Fibroblast of pulmonary artery (primary cell): ENCODE results near the gene CAMK2D.

Experiments used
- DNase-seq: peaks from one replicate; pipeline ENCODE4 v3.0.0-alpha.2; 2010; ENCODE audit warnings: low read depth
- H3K4me3 ChIP-seq: replicated peaks from 2 replicates; pipeline ENCODE4 v1.5.1; 2011; ENCODE audit warnings: low read depth, mild to moderate bottlenecking, control low read depth, low read length, moderate library complexity
- TF ChIP-seq, protein P1 (sequence below): IDR thresholded peaks from 2 replicates; pipeline ENCODE4 v1.5.1; 2011; ENCODE audit warnings: mild to moderate bottlenecking, control low read depth, low read length, inconsistent platforms; ENCODE audit errors: missing control alignments

The CAMK2D gene

DNA sequence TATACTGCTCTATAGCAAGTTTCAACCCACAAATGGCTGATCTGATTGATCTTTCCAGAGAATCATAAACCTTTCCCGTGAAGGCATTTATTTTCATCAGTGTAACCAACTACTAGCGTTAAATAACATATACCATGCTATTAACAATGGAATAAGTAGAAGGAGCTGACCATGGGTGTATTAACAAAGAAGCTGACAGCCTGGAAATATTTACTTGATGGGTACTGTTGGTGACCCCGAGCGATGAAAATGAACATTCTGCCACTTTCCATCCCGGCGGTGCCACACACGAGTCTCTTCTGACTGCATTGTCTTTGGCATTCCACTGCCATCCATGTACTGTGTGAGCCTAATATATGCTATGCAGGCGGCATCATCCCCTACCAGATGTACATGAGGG lies 304.4 kb downstream of the CAMK2D start:
- no peak for DNase-seq

DNA sequence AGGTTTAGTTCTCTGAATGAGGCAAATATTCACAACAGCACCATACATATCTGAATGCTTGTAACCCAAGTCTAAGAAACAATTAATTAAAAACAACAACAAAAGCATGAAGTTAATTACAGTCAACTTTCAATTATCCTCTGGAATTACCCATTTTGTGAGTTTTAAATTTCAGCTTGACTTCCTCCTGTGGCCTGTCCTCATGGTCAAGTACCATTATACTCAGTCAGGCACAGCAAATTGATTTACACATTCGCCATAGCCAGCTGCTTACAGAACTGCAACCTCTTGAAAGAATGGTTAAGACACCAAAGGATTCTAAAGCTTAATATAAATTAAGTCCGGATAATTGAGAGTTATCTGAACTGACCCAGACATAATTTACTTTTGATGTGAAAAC lies 306.5 kb downstream of the CAMK2D start:
- no peak for DNase-seq
- H3K4me3 ChIP-seq, result no peak overlapping the region
- TF ChIP-seq, protein P1, sequence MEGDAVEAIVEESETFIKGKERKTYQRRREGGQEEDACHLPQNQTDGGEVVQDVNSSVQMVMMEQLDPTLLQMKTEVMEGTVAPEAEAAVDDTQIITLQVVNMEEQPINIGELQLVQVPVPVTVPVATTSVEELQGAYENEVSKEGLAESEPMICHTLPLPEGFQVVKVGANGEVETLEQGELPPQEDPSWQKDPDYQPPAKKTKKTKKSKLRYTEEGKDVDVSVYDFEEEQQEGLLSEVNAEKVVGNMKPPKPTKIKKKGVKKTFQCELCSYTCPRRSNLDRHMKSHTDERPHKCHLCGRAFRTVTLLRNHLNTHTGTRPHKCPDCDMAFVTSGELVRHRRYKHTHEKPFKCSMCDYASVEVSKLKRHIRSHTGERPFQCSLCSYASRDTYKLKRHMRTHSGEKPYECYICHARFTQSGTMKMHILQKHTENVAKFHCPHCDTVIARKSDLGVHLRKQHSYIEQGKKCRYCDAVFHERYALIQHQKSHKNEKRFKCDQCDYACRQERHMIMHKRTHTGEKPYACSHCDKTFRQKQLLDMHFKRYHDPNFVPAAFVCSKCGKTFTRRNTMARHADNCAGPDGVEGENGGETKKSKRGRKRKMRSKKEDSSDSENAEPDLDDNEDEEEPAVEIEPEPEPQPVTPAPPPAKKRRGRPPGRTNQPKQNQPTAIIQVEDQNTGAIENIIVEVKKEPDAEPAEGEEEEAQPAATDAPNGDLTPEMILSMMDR, result no peak

More for the DNA sequence above, 304.4 kb downstream of the CAMK2D start:
- TF ChIP-seq, protein P1, result no peak
- no peak overlapping the region for H3K4me3 ChIP-seq

DNA sequence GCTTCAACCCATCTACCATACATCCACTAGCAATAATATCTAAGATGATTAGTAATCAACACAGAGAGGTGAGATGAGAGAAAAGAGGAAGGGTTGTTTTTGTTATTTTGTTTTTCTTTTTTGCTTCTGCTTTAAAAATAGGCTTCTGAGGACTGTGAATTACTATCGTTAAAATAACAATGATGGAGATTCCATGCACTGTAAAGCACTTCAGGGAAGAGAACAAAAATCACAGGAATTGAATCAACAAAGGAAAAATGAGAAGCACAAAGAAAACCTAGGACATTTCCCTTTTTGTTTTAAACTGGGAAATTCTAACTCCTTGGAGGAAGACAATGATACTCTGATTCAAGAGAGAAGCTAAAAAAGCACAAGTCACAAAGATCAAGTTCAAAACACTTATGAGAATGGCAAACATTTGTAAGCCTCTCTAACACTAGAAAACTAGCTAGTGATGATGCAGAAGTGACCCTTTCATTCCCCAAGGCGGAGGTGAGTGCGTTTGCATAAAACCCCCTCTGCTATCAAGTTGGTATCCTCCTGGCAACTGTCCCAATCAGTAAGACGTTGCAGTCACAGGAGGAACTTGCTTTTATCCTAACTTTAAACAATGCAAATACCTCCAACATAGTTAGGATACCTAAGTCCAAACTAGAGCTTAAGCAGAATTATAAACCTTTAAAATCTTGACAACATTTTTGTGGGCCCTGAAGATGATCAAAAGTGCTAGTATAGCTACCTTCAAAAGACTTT lies 308.5 kb downstream of the CAMK2D start:
- TF ChIP-seq, protein P1, result no peak
- peak; percentile 95 for DNase-seq
- H3K4me3 ChIP-seq, result no peak overlapping the region

DNA sequence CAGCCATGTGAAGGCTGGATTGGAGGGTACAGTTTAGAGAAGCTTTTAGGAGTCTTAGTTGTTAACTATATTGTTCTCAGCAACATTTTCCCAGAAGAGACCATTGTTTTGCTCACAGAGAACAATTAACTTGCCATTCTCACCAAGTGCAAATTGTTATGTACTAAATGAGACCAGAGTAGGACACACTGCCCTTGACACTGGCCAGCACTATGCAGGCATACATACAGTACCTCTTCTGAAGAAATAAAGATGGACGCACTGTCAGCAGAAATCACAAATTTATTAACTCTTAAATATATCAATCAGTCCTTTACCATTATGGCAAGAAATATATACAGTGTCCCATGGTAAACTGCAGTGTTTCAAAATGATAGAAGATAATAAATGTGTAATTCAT lies 309.4 kb downstream of the CAMK2D start:
- TF ChIP-seq, protein P1, result no peak
- no peak overlapping the region for H3K4me3 ChIP-seq
- no peak for DNase-seq

DNA sequence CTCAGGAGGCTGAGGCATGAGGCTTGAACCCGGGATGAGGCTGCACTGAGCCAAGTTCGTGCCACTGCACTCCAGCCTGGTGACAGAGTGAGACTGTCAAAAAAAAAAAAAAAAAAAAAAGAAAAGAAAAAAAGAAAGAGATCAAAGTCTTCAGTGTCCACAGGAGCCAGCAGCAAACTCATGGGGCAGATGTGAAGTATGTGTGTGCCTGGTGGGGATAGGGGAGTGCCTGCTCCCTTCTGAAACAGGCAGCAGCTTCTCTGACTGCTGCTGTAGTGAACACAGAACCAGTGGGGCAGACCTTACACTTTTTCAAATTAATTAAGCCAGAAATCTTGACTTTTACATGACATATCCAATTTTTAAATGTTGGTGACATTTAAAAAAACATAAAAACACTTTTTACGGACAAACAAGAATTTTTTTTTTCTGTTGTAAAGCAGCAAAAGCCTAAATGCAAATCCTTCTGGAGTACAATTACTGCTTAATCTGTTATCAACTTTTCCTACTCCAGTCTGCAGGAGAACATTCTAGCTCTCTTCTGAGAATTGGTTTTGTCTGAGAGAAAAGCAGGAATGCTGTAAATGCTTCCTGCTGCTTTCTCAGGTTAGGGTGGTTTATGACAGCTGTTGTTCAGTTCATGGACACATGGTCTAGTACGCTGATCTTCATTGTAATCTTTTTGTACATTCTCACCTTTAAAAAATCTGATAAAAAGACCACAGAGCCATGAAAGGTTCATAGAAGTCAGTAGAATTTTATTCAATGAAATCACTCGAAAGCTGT lies 311.1 kb downstream of the CAMK2D start:
- DNase-seq, result no peak
- TF ChIP-seq, protein P1, result no peak
- H3K4me3 ChIP-seq, result no peak overlapping the region

DNA sequence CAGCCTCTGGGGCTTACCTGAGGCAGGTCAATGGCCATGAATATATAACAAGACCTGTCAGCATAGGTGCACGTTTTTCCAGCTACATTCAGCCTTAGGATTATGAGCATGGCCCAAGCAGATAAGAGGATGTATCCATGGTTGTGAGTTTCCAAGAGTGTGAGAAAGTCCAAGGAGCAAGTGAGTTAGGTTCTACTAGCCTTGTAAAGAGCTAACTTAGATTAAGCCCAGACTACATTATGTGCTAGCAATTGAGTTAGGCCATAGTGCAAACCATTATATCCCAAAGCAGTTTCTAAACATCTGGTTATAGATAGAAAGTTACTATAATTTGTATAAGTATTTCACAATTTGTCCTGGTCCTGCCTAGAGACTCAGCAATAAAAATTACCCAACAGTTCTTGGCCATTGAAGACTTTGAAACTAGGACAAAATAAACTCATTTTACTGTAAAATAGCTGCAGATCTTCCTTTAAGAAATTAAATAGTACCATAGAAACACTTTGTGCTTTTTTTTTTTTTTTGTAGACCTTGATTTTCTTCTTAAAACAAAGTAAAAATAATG lies 312.0 kb downstream of the CAMK2D start:
- H3K4me3 ChIP-seq, result no peak overlapping the region
- DNase-seq, result peak; percentile 60
- TF ChIP-seq, protein P1, result no peak
